Endothelial cell of umbilical vein (primary cell): ENCODE data around the gene USP47. TPM values are rescaled to one million over a fixed set of nuclear protein-coding genes. Genes with fewer than 3 reads are reported as not detected.

Experiments
- BruUV-seq: library from RNA; stranded (reverse); fragments of 400-500 nt; replicated peaks from 2 replicates; lab custom pipeline; 2021; lab: Mats Ljungman, UMichigan
- CTCF ChIA-PET: fragments of 300-600, 350-600 bp; sonication (Branson Sonifier 250); formaldehyde crosslinking; loops from one replicate; lab custom pipeline; 2021; ENCODE audit warnings: antibody characterized with exemption, inconsistent platforms; lab: Charles Lee
- POLR2A ChIA-PET: fragments of 300-600, 350-600 bp; sonication (Branson Sonifier 250); formaldehyde crosslinking; loops from one replicate; lab custom pipeline; 2021; ENCODE audit warnings: antibody characterized with exemption, inconsistent platforms; lab: Charles Lee
- DNase-seq: peaks from one replicate; pipeline ENCODE4 v3.0.0-alpha.2; 2011; ENCODE audit warnings: low read depth, low spot score
- FAIRE-seq: peaks from 2 replicates; lab custom pipeline; 2011; peaks lifted over from hg19 to GRCh38; lab: Jason Lieb, UNC
- H2AFZ ChIP-seq: 2 replicates; pipeline ENCODE4 v1.6.0; 2012; ENCODE audit warnings: low read depth, low read length, control low read depth, inconsistent platforms
- H3K27ac ChIP-seq: 2 replicates; pipeline ENCODE4 v1.5.1; 2011; ENCODE audit warnings: low read depth, mild to moderate bottlenecking, control low read depth, low read length, moderate library complexity; ENCODE audit not compliant: insufficient read depth
- H3K27me3 ChIP-seq, 2 experiments: 2 replicates each; pipeline versions ENCODE4 v1.6.0 to v1.6.1; 2011; ENCODE audit warnings: low read length in 2 of 2, mixed read lengths in 1 of 2; ENCODE audit not compliant: control insufficient read depth in 2 of 2, insufficient read depth in 2 of 2
- H3K36me3 ChIP-seq, 2 experiments: 2 replicates in 1 of 2; 3 replicates in 1 of 2; pipeline ENCODE4 v1.5.1; 2011; ENCODE audit warnings: low read length in 2 of 2, mild to moderate bottlenecking in 1 of 2, moderate library complexity in 1 of 2; ENCODE audit not compliant: control insufficient read depth in 2 of 2, insufficient read depth in 2 of 2; ENCODE audit errors: extremely low read depth in 1 of 2
- H3K4me1 ChIP-seq: 3 replicates; pipeline ENCODE4 v1.5.1; 2011; ENCODE audit warnings: mild to moderate bottlenecking, low read length; ENCODE audit not compliant: control insufficient read depth, insufficient read depth; ENCODE audit errors: extremely low read depth
- H3K4me2 ChIP-seq: 2 replicates; pipeline ENCODE4 v1.6.1; 2011; ENCODE audit warnings: low read length, control low read depth, mixed read lengths; ENCODE audit not compliant: insufficient read depth
- H3K4me3 ChIP-seq, 3 experiments: fragments of 200-600 bp in 1 of 3; sonication (generic), shearing (Covaris generic) in 1 of 3; replicated peaks in 1 of 3; 2 replicates each; pipeline ENCODE4 v1.5.1; 2011 to 2016; ENCODE audit warnings: control low read depth in 3 of 3, low read length in 3 of 3, mild to moderate bottlenecking in 2 of 3, inconsistent platforms in 1 of 3, low read depth in 1 of 3, moderate library complexity in 1 of 3; ENCODE audit not compliant: insufficient read depth in 1 of 3
- H3K79me2 ChIP-seq: 2 replicates; pipeline ENCODE4 v1.6.0; 2012; ENCODE audit warnings: low read length, inconsistent platforms; ENCODE audit not compliant: control insufficient read depth, insufficient read depth
- H3K9ac ChIP-seq: replicated peaks from 2 replicates; pipeline ENCODE3; 2011; ENCODE audit warnings: low read length, control low read depth; ENCODE audit not compliant: insufficient read depth; ENCODE audit errors: extremely low read depth
- H3K9me1 ChIP-seq: replicated peaks from 3 replicates; pipeline ENCODE4 v1.6.0; 2011; ENCODE audit warnings: mild to moderate bottlenecking, low read length; ENCODE audit not compliant: control insufficient read depth, insufficient read depth; ENCODE audit errors: extremely low read depth
- H3K9me3 ChIP-seq: replicated peaks from 2 replicates; pipeline ENCODE4 v1.5.1; 2012; ENCODE audit warnings: low read length, inconsistent platforms; ENCODE audit not compliant: control insufficient read depth, insufficient read depth
- H4K20me1 ChIP-seq: replicated peaks from 2 replicates; pipeline ENCODE3; 2011; ENCODE audit warnings: mild to moderate bottlenecking, low read length; ENCODE audit not compliant: control insufficient read depth, insufficient read depth; ENCODE audit errors: extremely low read depth
- CTCF ChIP-seq, 2 donors: IDR thresholded peaks; 1 replicate in 1 of 2; 2 replicates in 1 of 2; pipeline ENCODE4 v1.5.1; 2011; ENCODE audit warnings: low read length in 2 of 2, mild to moderate bottlenecking in 2 of 2, moderate library complexity in 2 of 2, control low read depth in 1 of 2, inconsistent platforms in 1 of 2, low read depth in 1 of 2; ENCODE audit not compliant: insufficient read depth in 1 of 2; ENCODE audit errors: extremely low read depth in 1 of 2
- EZH2 ChIP-seq: IDR thresholded peaks from 2 replicates; pipeline ENCODE4 v1.6.1; 2012; ENCODE audit warnings: borderline replicate concordance, low read depth, mild to moderate bottlenecking, moderate library complexity, low read length, inconsistent platforms; ENCODE audit not compliant: severe bottlenecking
- FOS ChIP-seq: IDR thresholded peaks from 2 replicates; pipeline ENCODE4 v1.6.1; 2011; ENCODE audit warnings: mild to moderate bottlenecking, low read length, moderate library complexity, borderline replicate concordance; ENCODE audit not compliant: insufficient read depth
- GATA2 ChIP-seq: IDR thresholded peaks from 2 replicates; pipeline ENCODE4 v1.7.0; 2011; ENCODE audit warnings: low read depth, mild to moderate bottlenecking, moderate library complexity, mixed read lengths, low read length; ENCODE audit not compliant: insufficient read length, insufficient read depth
- JUN ChIP-seq: IDR thresholded peaks from 2 replicates; pipeline ENCODE4 v1.6.1; 2011; ENCODE audit warnings: borderline replicate concordance, low read depth; ENCODE audit not compliant: insufficient read length, insufficient read depth
- MAX ChIP-seq: IDR thresholded peaks from 2 replicates; pipeline ENCODE4 v1.6.1; 2011; ENCODE audit not compliant: insufficient read depth, insufficient read length
- MYC ChIP-seq: IDR thresholded peaks from one replicate; pipeline ENCODE4 v1.6.1; 2011; ENCODE audit warnings: mild to moderate bottlenecking, low read depth, low read length
- POLR2A ChIP-seq: IDR thresholded peaks from 2 replicates; pipeline ENCODE4 v1.6.1; 2012; ENCODE audit warnings: low read depth, mild to moderate bottlenecking, control low read depth, low read length
- POLR2AphosphoS5 ChIP-seq: IDR thresholded peaks from 2 replicates; pipeline ENCODE4 v1.6.1; 2012; ENCODE audit warnings: low read depth, mild to moderate bottlenecking, control low read depth, low read length, moderate library complexity; ENCODE audit not compliant: insufficient read depth
- dilution Hi-C: fragments of 300-500 bp; cut with MboI; formaldehyde crosslinking; loops from one replicate; pipeline ENCODE4 v1.15.0; 2019; ENCODE audit warnings: low sequenced_read_pairs; ENCODE audit not compliant: extremely low pct_ligation_motif_present
- intact Hi-C: fragments of 100-400 bp; cut with micrococcal nuclease; formaldehyde crosslinking; loops from one replicate; pipeline ENCODE4 v1.10.0; 2022
- polyA plus RNA-seq, 4 experiments: library from polyadenylated mRNA; depleted of rRNA in 3 of 4; stranded (reverse) in 3 of 4; unstranded in 1 of 4; fragments of >200 nt; gene quantifications; 2 replicates each; pipeline versions ENCODE4 v1.2.1 to v1.2.3, GENCODE V29; 2011 to 2012; ENCODE audit warnings: missing spikeins in 1 of 4
- total RNA-seq: library from RNA; stranded (reverse); gene quantifications from 2 replicates; pipeline ENCODE4 v1.2.3, GENCODE V29; 2021

Gene USP47
- total and polyA plus RNA-seq, 2 donors (not counting 3 experiments of a cell fraction or from before 2014, with no cell fraction given), result 7.8 to 38.0 TPM

GRCh38 chr11:11836676-11837231 is 5.0 kb upstream of the USP47 start:
- no peak for DNase-seq
- Histone ChIP-seq H3K9ac (no peak overlapping the region), H3K9me3 (no peaks in the 10 kb centered on the region), H3K79me2 (no peaks in the 10 kb centered on the region), H4K20me1 (no peaks in the 10 kb centered on the region), H3K4me2 (no peak overlapping the region), H2AFZ (no peak overlapping the region), H3K27me3 (peaks cover 1 to 6% of the 10 kb centered on the region in 2 experiments), H3K4me3 (no peak overlapping the region), H3K36me3 (no peaks in the 10 kb centered on the region), H3K4me1 (peaks cover 3% of the 10 kb centered on the region), H3K9me1 (no peaks in the 10 kb centered on the region), H3K27ac (no peak overlapping the region)
- ChIA-PET POLR2A (no interaction called here), CTCF (interaction anchor here (0.7 kb wide), 1 partner anchor 13 kb away, joined by 3 read pairs; no protein-coding TSS in a partner anchor)
- FAIRE-seq, result no peak
- intact Hi-C loops, result no loop called here
- dilution Hi-C loops, result no loop called here
- BruUV-seq, result no TSS peak
- TF ChIP-seq FOS, result no peak
- no peak for TF ChIP-seq EZH2
- TF ChIP-seq JUN, result no peak
- TF ChIP-seq POLR2A, result no peak
- no peak for TF ChIP-seq POLR2AphosphoS5
- no peak for TF ChIP-seq MAX
- TF ChIP-seq CTCF (IDR thresholded peaks at IDR 0.05; ENCODE audit: extremely low read depth in 1 of 2, insufficient read depth in 1 of 2, low read depth in 1 of 2, low read length in 2 of 2), result no peak
- no peak for TF ChIP-seq MYC
- TF ChIP-seq GATA2, result no peak
